GM21576 (cell line): ENCODE data around the gene IDI1.
"Not testable (repeated sequence)": the region's sequence is repeated elsewhere in the genome, so short reads cannot be mapped to it uniquely, and the experiment has no call there.

Experiments used
- ATAC-seq: cut with Tn5 transposase; IDR thresholded peaks from one replicate; pipeline ENCODE4 v1.9.1; 2021; ENCODE audit warnings: mild to moderate bottlenecking, moderate library complexity; ENCODE audit not compliant: unreplicated experiment

The IDI1 gene

GRCh38 chr10:1064964-1065247 is 16.0 kb upstream of the IDI1 start:
- no peak for ATAC-seq

GRCh38 chr10:1063232-1063865 is 14.4 kb upstream of the IDI1 start:
- ATAC-seq, result no peak

- ATAC-seq, result no peak
Observed at GRCh38 chr10:1061930-1062774, 13.2 kb upstream of the IDI1 start.

- no peak for ATAC-seq
Observed at GRCh38 chr10:1059902-1060301, 11.0 kb upstream of the IDI1 start.

GRCh38 chr10:1058017-1058416 is 9.1 kb upstream of the IDI1 start:
- ATAC-seq, result no peak

- ATAC-seq, result no peak
Observed at GRCh38 chr10:1057106-1057657, 8.3 kb upstream of the IDI1 start.

- ATAC-seq, result peak; percentile 92
Observed at GRCh38 chr10:1056326-1057105, 7.6 kb upstream of the IDI1 start, which contains the start of gene WDR37. Gene WDR37 (plus strand): TSS chr10:1056385. CDS start chr10:1072156, 15,771 bp downstream.

- ATAC-seq, result no peak
Observed at GRCh38 chr10:1054684-1055083, 5.8 kb upstream of the IDI1 start.

GRCh38 chr10:1050554-1050953 is 1.6 kb upstream of the IDI1 start:
- ATAC-seq, result no peak

- ATAC-seq, result no peak
Observed at GRCh38 chr10:1050145-1050544, 1.2 kb upstream of the IDI1 start.

GRCh38 chr10:1049425-1049958 is 573 bp upstream of the IDI1 start:
- ATAC-seq, result no peak

- ATAC-seq, result no peak
Observed at GRCh38 chr10:1048349-1048731, 579 bp downstream of the IDI1 start.

GRCh38 chr10:1047937-1048336 is 982 bp downstream of the IDI1 start:
- ATAC-seq, result no peak

GRCh38 chr10:1045415-1045814 is 3.5 kb downstream of the IDI1 start:
- ATAC-seq, result no peak

- ATAC-seq, result no peak
Observed at GRCh38 chr10:1044964-1045363, 4.0 kb downstream of the IDI1 start.

GRCh38 chr10:1044146-1044545 is 4.8 kb downstream of the IDI1 start:
- no peak for ATAC-seq

GRCh38 chr10:1043532-1043995 is 5.4 kb downstream of the IDI1 start:
- peak; percentile 57 for ATAC-seq

GRCh38 chr10:1041514-1041913 is 7.4 kb downstream of the IDI1 start:
- no peak for ATAC-seq

GRCh38 chr10:1040133-1040532 is 8.8 kb downstream of the IDI1 start:
- no peak for ATAC-seq

- not testable (repeated sequence) for ATAC-seq
Observed at GRCh38 chr10:1038769-1039168, 10.2 kb downstream of the IDI1 start.

GRCh38 chr10:1037098-1037497 is 11.8 kb downstream of the IDI1 start:
- ATAC-seq, result no peak
